ENCODE data around the gene KIRREL1. TPM values are rescaled to one million over a fixed set of nuclear protein-coding genes. Genes with fewer than 3 reads are reported as not detected.

Gene KIRREL1
- total RNA-seq, 1 experiment from 2014 or later = 30.5 TPM

GRCh38 chr1:158046715-158047510, 53.5 kb downstream of the KIRREL1 start:
- Histone ChIP-seq H2AK5ac (ENCODE audit: insufficient read length, low read length) (no peak overlapping the region), H4K8ac (replicated peaks; ENCODE audit: insufficient read length, low read depth, low read length) (no peak overlapping the region), H3K56ac (ENCODE audit: insufficient read length, low read depth, low read length) (no peak overlapping the region), H3K9me3 (ENCODE audit: control insufficient read depth, low read depth, low read length) (no peaks in the 10 kb centered on the region), H4K91ac (ENCODE audit: insufficient read length, low read depth, low read length) (no peak overlapping the region), H2BK120ac (ENCODE audit: low read depth, low read length, poor library complexity, severe bottlenecking) (no peak overlapping the region), H2BK12ac (ENCODE audit: insufficient read length, low read depth, low read length) (no peak overlapping the region), H3K79me1 (ENCODE audit: insufficient read depth, low read depth, low read length, poor library complexity, severe bottlenecking) (no peaks in the 10 kb centered on the region), H3K9ac (ENCODE audit: extremely low read depth, insufficient read length, low read length) (no peak overlapping the region), H3K27ac (ENCODE audit: insufficient read length, low read depth, low read length) (no peak overlapping the region), H4K20me1 (ENCODE audit: control insufficient read depth, insufficient read depth, insufficient read length) (no peaks in the 10 kb centered on the region), H3K4ac (ENCODE audit: low read depth, low read length) (no peak overlapping the region), H2BK5ac (ENCODE audit: insufficient read length, low read length) (no peak overlapping the region), H3K4me1 (ENCODE audit: insufficient read depth, low read length) (peaks cover 24% of the 10 kb centered on the region), H2AFZ (ENCODE audit: low read length) (no peak overlapping the region), H3T11ph (ENCODE audit: low read length) (no peak overlapping the region), H3K79me2 (ENCODE audit: insufficient read depth, low read length) (no peaks in the 10 kb centered on the region; the same call in 1 of the 2 replicates), H4K5ac (ENCODE audit: insufficient read length, low read depth, low read length) (no peak overlapping the region), H2BK20ac (ENCODE audit: low read depth, low read length, poor library complexity, severe bottlenecking) (no peak overlapping the region), H3K4me2 (ENCODE audit: insufficient read depth, insufficient read length, low read length) (no peak overlapping the region), H3K27me3 (ENCODE audit: insufficient read depth, low read length) (no peaks in the 10 kb centered on the region), H3K23ac (ENCODE audit: insufficient read length, low read depth, low read length) (no peak overlapping the region), H3K23me2 (ENCODE audit: insufficient read length, low read depth, low read length, poor library complexity, severe bottlenecking) (no peaks in the 10 kb centered on the region), H3K18ac (ENCODE audit: insufficient read length, low read depth, low read length) (no peak overlapping the region), H3K14ac (ENCODE audit: insufficient read depth, low read length) (no peak overlapping the region), H2BK15ac (ENCODE audit: low read depth, low read length) (no peak overlapping the region)
- no peak for TF ChIP-seq CTCF (conservative IDR thresholded peaks at IDR 0.05)
- no peak for DNase-seq
- no peaks in the 10 kb centered on the region for H3K9me3 Mint-ChIP-seq
- H3K27me3 Mint-ChIP-seq (ENCODE audit: low read depth) = no peaks in the 10 kb centered on the region
- peaks cover 35 to 37% of the 10 kb centered on the region in 2 experiments for H3K4me1 Mint-ChIP-seq
- H3K27ac Mint-ChIP-seq = peak overlapping the region; percentile 1 to 63 (median 3); a peak in 5 of 7 replicates
- H3K4me3 Mint-ChIP-seq = no peak overlapping the region; a peak in 1 of 5 replicates
- no CpG with 5 or more reads among the region's 4 CpGs for WGBS (ENCODE audit: extremely low coverage, insufficient read length, low lambda C conversion rate)
- H3K36me3 Mint-ChIP-seq (ENCODE audit: insufficient read depth in 1 of 3, low read depth in 3 of 3) = peaks cover under 1 to 5% (median 4%) of the 10 kb centered on the region in 3 experiments; a peak in 4 of 7 replicates

All from H9 (cell line).